Body of pancreas (tissue), 4 donors: ENCODE measurements around the gene CRLF3. TPM values are rescaled to one million over a fixed set of nuclear protein-coding genes. Genes with fewer than 3 reads are reported as not detected.
A peak's percentile ranks its signal among the peaks of the same experiment; 100 is the strongest.

Experiments
- ATAC-seq: fragments of 150-250 bp; one replicate; pipeline ENCODE4 v1.9.1; 2016
- DNase-seq, 4 donors: peaks; one replicate each; pipeline ENCODE4 v3.0.0-alpha.2; 2019
- H3K27ac ChIP-seq, 4 donors: fragments of 200-600 bp; sonication (generic); 1 replicate in 3 of 4; 2 replicates in 1 of 4; pipeline versions ENCODE4 v1.5.1 to v1.6.1; 2016 to 2019; ENCODE audit warnings: mild to moderate bottlenecking in 1 of 4, mixed read lengths in 1 of 4, moderate library complexity in 1 of 4
- H3K27me3 ChIP-seq, 2 donors: fragments of 200-600 bp; sonication (generic); one replicate each; pipeline ENCODE4 v1.6.0; 2016; ENCODE audit warnings: mild to moderate bottlenecking in 1 of 2
- H3K36me3 ChIP-seq, 2 donors: fragments of 200-600 bp; sonication (generic); replicated peaks in 1 of 2; 2 replicates each; pipeline ENCODE4 v1.5.1; 2016; ENCODE audit warnings: low read depth in 2 of 2; ENCODE audit not compliant: insufficient read depth in 1 of 2
- H3K4me1 ChIP-seq: fragments of 200-600 bp; sonication (generic); one replicate; pipeline ENCODE4 v1.6.0; 2016
- H3K4me3 ChIP-seq, 2 donors: fragments of 200-600 bp; sonication (generic); 1 replicate in 1 of 2; 2 replicates in 1 of 2; pipeline ENCODE4 v1.5.1; 2016 to 2019
- H3K9me3 ChIP-seq, 3 donors: fragments of 200-600 bp; sonication (generic); 1 replicate in 2 of 3; 2 replicates in 1 of 3; pipeline ENCODE4 v1.5.1; 2016
- CTCF ChIP-seq, 7 experiments: fragments of 450-650 bp in 4 of 7; fragments of 200-600 bp in 3 of 7; sonication (generic) in 3 of 7; IDR thresholded peaks; one replicate each; pipeline ENCODE4 v1.5.1; 2016 to 2019; ENCODE audit warnings: antibody characterized with exemption in 7 of 7
- POLR2A ChIP-seq, 3 donors: fragments of 450-650 bp; IDR thresholded peaks; one replicate each; pipeline ENCODE4 v1.6.1; 2016; ENCODE audit warnings: antibody characterized with exemption in 3 of 3, mild to moderate bottlenecking in 2 of 3
- WGBS, 2 donors: methylation state at CpG; one replicate each; pipeline ENCODE4 v1.1.5; 2017; 5-methylcytosine and 5-hydroxymethylcytosine counted together
- intact Hi-C: fragments of 100-400 bp; cut with DNase I; formaldehyde crosslinking; loops from one replicate; pipeline ENCODE4 v1.15.1; 2023
- total RNA-seq, 2 donors: library from RNA; depleted of rRNA; stranded (reverse); fragments of >200 nt; gene quantifications; one replicate each; pipeline ENCODE4 v1.1.0, GENCODE V29; 2016

The CRLF3 gene
- total RNA-seq, 2 donors from 2014 or later: 2.6 to 5.2 TPM

- WGBS, 2 donors: 94 to 98% methylated on average over 3 of the region's 3 CpGs
- Histone ChIP-seq H3K4me3 (no peak overlapping the region), H3K27me3 (no peaks in the 10 kb centered on the region), H3K9me3 (no peaks in the 10 kb centered on the region), H3K36me3 (no peaks in the 10 kb centered on the region), H3K27ac (no peak overlapping the region), H3K4me1 (no peaks in the 10 kb centered on the region)
- intact Hi-C loops: no loop called here
- TF ChIP-seq CTCF (IDR thresholded peaks at IDR 0.05) (no peak), POLR2A (IDR thresholded peaks at IDR 0.05) (no peak)
- DNase-seq (no peak), ATAC-seq (no peak)
Observed at GRCh38 chr17:30854146-30854545, 29.7 kb upstream of the CRLF3 start.

DNA sequence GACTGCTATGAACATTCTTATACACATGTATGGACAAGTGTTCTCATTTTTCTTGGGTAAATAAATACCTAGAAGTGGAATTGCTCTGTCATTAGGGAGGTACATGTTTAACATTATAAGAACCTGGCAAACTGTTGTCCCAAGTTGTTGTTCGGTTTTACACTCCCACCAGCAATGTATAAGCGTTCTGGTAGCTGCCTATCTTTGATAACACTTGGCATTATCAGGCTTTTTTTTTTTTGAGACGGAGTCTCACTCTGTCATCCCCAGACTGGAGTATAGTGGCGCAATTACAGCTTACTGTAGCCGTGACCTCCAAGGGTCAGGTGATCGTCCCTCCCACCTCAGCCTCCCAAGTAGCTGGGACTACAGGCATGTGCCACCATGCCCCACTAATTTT, 23.5 kb upstream of the CRLF3 start:
- H3K4me3 ChIP-seq: no peak overlapping the region
- no peak for DNase-seq

DNA sequence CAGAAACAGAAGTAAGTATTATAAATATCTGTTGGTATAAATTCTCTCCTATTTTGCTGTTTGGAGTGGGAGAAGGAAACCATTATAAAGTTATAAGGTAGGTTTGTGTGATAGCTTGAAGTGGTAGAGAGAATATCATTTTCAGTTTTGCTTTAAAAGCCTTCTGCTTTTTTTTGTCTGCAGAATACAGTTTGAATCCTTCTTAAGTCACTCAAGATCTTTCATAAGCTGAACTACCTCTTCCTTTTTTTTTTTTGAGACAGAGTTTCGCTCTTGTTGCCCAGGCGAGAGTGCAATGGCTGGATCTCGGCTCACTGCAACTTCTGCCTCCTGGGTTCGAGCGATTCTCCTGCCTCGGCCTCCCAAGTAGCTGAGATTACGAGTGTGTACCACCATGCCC, 16.3 kb upstream of the CRLF3 start:
- DNase-seq (no peak), ATAC-seq (no peak)
- Histone ChIP-seq H3K9me3 (no peaks in the 10 kb centered on the region), H3K4me1 (peaks cover 6% of the 10 kb centered on the region), H3K27ac (peak overlapping the region in 1 of 4 donors; percentile 54), H3K27me3 (no peaks in the 10 kb centered on the region), H3K36me3 (no peaks in the 10 kb centered on the region), H3K4me3 (no peak overlapping the region)
- intact Hi-C loops: no loop called here
- TF ChIP-seq POLR2A (IDR thresholded peaks at IDR 0.05) (no peak), CTCF (IDR thresholded peaks at IDR 0.05) (no peak)
- WGBS, 2 donors: 77 to 94% methylated on average over 7 of the region's 7 CpGs

More for the DNA sequence above, 23.5 kb upstream of the CRLF3 start:
- Histone ChIP-seq H3K9me3 (no peaks in the 10 kb centered on the region), H3K4me1 (no peaks in the 10 kb centered on the region), H3K27ac (no peak overlapping the region), H3K27me3 (no peaks in the 10 kb centered on the region), H3K36me3 (no peaks in the 10 kb centered on the region)
- WGBS, 2 donors: 83 to 85% methylated on average over 6 of the region's 6 CpGs
- ATAC-seq: no peak
- TF ChIP-seq POLR2A (IDR thresholded peaks at IDR 0.05) (no peak), CTCF (IDR thresholded peaks at IDR 0.05) (no peak)
- intact Hi-C loops: no loop called here

DNA sequence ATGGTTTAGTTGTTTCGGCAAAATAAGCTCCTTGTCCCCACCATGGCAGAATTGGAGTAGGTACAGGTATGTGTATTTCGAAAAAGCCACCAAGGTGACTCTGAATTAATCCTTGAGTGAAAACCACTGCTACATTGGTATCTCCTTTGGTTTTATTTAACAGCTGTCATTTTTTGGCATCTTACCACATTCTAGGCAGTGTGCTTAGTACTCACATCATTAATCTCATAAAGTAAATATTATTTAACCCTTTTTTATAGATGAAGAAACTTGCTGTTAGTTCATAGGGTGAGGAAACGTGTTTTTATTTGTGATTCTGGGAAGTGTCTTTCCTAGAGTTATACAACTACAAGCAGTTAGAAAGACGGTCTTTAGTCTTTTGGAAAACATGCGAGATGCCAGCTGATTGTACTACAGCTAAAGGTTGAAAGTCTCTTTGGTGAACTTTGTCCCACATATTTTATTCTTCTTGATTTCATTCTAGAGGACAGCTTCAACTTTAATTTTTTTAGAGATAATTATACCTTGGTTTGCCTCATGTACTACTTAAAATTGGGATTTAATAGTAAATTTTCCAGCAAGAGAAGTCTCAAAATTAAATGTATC, 13.8 kb upstream of the CRLF3 start:
- WGBS, 2 donors: 37 to 38% methylated on average over 5 of the region's 5 CpGs
- intact Hi-C loops: no loop called here
- Histone ChIP-seq H3K4me3 (no peak overlapping the region), H3K27ac (no peak overlapping the region), H3K36me3 (no peaks in the 10 kb centered on the region), H3K9me3 (no peaks in the 10 kb centered on the region), H3K4me1 (peaks cover 6% of the 10 kb centered on the region), H3K27me3 (no peaks in the 10 kb centered on the region)
- no peak for ATAC-seq
- DNase-seq: no peak
- TF ChIP-seq CTCF (IDR thresholded peaks at IDR 0.05) (no peak), POLR2A (IDR thresholded peaks at IDR 0.05) (no peak)

DNA sequence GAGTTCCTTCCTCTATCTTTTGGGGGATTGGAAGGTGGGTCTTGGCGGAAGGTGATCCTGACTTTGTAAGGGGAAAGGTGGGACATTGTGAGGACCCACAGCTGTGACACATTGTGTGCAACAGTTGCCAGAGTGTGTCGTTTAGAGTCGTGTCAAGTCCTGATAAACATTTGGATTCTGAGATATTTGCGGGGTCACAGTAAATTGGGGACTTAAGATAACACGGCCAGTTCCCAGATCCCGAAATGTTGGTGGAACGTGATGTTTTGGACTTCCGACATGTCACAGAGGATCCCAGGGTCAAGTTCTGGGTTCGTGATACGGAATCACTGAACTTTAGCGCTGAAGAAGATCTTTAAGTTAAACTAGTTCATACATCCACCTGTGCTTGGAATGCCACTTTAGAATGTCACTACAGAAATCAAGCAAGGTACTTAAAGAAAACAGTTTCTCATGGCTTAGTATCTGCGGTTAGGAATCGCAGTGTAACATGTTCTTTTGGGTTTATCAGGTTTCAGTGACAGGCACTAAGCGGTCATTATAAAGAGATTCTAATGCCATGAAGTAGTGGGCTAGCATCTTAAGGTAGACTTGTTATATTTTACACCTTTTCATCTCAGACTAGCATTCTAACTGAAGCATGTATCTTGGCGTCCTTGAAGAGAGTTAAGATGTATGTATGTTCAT, 8.1 kb upstream of the CRLF3 start:
- TF ChIP-seq CTCF (IDR thresholded peaks at IDR 0.05) (no peak), POLR2A (IDR thresholded peaks at IDR 0.05) (no peak)

More for the DNA sequence above, 8.1 kb upstream of the CRLF3 start:
- Histone ChIP-seq H3K9me3 (no peaks in the 10 kb centered on the region), H3K4me3 (peak overlapping the region in 1 of 2 donors; percentile 66), H3K27ac (peak overlapping the region in 1 of 4 donors; percentile 44), H3K36me3 (no peaks in the 10 kb centered on the region), H3K27me3 (no peaks in the 10 kb centered on the region), H3K4me1 (peaks cover 12% of the 10 kb centered on the region)
- DNase-seq (no peak), ATAC-seq (no peak)
- intact Hi-C loops: no loop called here
- WGBS, 2 donors: 1 to 2% methylated on average over 15 of the region's 15 CpGs
